Natural killer cell treated with Interleukin-12 subunit alpha and Interleukin-12 subunit beta and Interleukin-15 and Interleukin-18, amount 100 ng/mL, for 72 hours (primary cell): ENCODE results near the gene PRKN. TPM values are rescaled to one million over a fixed set of nuclear protein-coding genes. Genes with fewer than 3 reads are reported as not detected.

Experiments
- ATAC-seq, 2 donors: fragments of 150-1000 bp; cut with Tn5 transposase in 1 of 2; sonication (Bioruptor Pico), chemical (Tn5 transposase) in 1 of 2; 2 replicates each; pipeline ENCODE4 v1.10.0; 2021
- DNase-seq: peaks from one replicate; pipeline ENCODE4 v3.0.0; 2022; ENCODE audit warnings: low spot score
- H3K27ac Mint-ChIP-seq, 2 donors: 1 replicate in 1 of 2; 2 replicates in 1 of 2; pipeline ENCODE4 v1.8.0; 2022; ENCODE audit warnings: mixed read lengths in 2 of 2, mild to moderate bottlenecking in 1 of 2, moderate library complexity in 1 of 2
- H3K27me3 Mint-ChIP-seq, 2 donors: 1 replicate in 1 of 2; 2 replicates in 1 of 2; pipeline ENCODE4 v1.8.0; 2022; ENCODE audit warnings: mixed read lengths in 2 of 2
- H3K36me3 Mint-ChIP-seq: one replicate; pipeline ENCODE4 v1.8.0; 2022; ENCODE audit warnings: mixed read lengths
- H3K4me1 Mint-ChIP-seq, 2 donors: 1 replicate in 1 of 2; 2 replicates in 1 of 2; pipeline ENCODE4 v1.8.0; 2022; ENCODE audit warnings: low read depth in 2 of 2, mixed read lengths in 2 of 2, mild to moderate bottlenecking in 1 of 2
- H3K4me3 Mint-ChIP-seq: one replicate; pipeline ENCODE4 v1.8.0; 2022; ENCODE audit warnings: mixed read lengths
- H3K9me3 Mint-ChIP-seq: 2 replicates; pipeline ENCODE4 v1.8.0; 2022; ENCODE audit warnings: mixed read lengths
- total RNA-seq, 2 donors: library from RNA; stranded (reverse); gene quantifications; one replicate each; pipeline ENCODE4 v1.2.3, GENCODE V29; 2022

PRKN gene
- total RNA-seq, 2 donors from 2014 or later = not detected

- ATAC-seq (no peak), DNase-seq (no peak)
- H3K4me1 Mint-ChIP-seq = no peaks in the 10 kb centered on the region
- no peak overlapping the region for H3K4me3 Mint-ChIP-seq
- no peaks in the 10 kb centered on the region for H3K36me3 Mint-ChIP-seq
- H3K27ac Mint-ChIP-seq = no peak overlapping the region
- no peaks in the 10 kb centered on the region for H3K27me3 Mint-ChIP-seq
- peaks cover 17% of the 10 kb centered on the region for H3K9me3 Mint-ChIP-seq
Observed at GRCh38 chr6:162230147-162230752, 497.3 kb downstream of the PRKN start.

- H3K27ac Mint-ChIP-seq = no peak overlapping the region
- DNase-seq (no peak), ATAC-seq (no peak)
- no peaks in the 10 kb centered on the region for H3K4me1 Mint-ChIP-seq
- H3K9me3 Mint-ChIP-seq = peaks cover 17% of the 10 kb centered on the region
- no peak overlapping the region for H3K4me3 Mint-ChIP-seq
- H3K36me3 Mint-ChIP-seq = no peaks in the 10 kb centered on the region
- no peaks in the 10 kb centered on the region for H3K27me3 Mint-ChIP-seq
Observed at GRCh38 chr6:162229093-162229492, 498.5 kb downstream of the PRKN start.

GRCh38 chr6:162226803-162227202 lies 500.8 kb downstream of the PRKN start:
- Mint-ChIP-seq H3K27me3 (no peaks in the 10 kb centered on the region), H3K27ac (no peak overlapping the region), H3K4me3 (no peak overlapping the region), H3K36me3 (no peaks in the 10 kb centered on the region), H3K9me3 (peaks cover 17% of the 10 kb centered on the region), H3K4me1 (no peaks in the 10 kb centered on the region)
- ATAC-seq (no peak), DNase-seq (no peak)

- no peak overlapping the region for H3K27ac Mint-ChIP-seq
- H3K9me3 Mint-ChIP-seq = peaks cover 8% of the 10 kb centered on the region
- no peaks in the 10 kb centered on the region for H3K4me1 Mint-ChIP-seq
- H3K36me3 Mint-ChIP-seq = no peaks in the 10 kb centered on the region
- no peaks in the 10 kb centered on the region for H3K27me3 Mint-ChIP-seq
- H3K4me3 Mint-ChIP-seq = no peak overlapping the region
- no peak for ATAC-seq
- DNase-seq = no peak
Observed at GRCh38 chr6:162222521-162222920, 505.0 kb downstream of the PRKN start.

GRCh38 chr6:162220876-162221275 lies 506.7 kb downstream of the PRKN start:
- DNase-seq (no peak), ATAC-seq (no peak)
- H3K4me3 Mint-ChIP-seq = no peak overlapping the region
- H3K4me1 Mint-ChIP-seq = peaks cover 0 to 2% of the 10 kb centered on the region in 2 donors
- no peak overlapping the region for H3K27ac Mint-ChIP-seq
- no peaks in the 10 kb centered on the region for H3K36me3 Mint-ChIP-seq
- peaks cover under 1% of the 10 kb centered on the region for H3K9me3 Mint-ChIP-seq
- H3K27me3 Mint-ChIP-seq = no peaks in the 10 kb centered on the region

- ATAC-seq (no peak), DNase-seq (no peak)
- no peak overlapping the region for H3K4me3 Mint-ChIP-seq
- no peaks in the 10 kb centered on the region for H3K27me3 Mint-ChIP-seq
- no peaks in the 10 kb centered on the region for H3K9me3 Mint-ChIP-seq
- no peaks in the 10 kb centered on the region for H3K36me3 Mint-ChIP-seq
- H3K27ac Mint-ChIP-seq = no peak overlapping the region
- peaks cover 0 to 2% of the 10 kb centered on the region in 2 donors for H3K4me1 Mint-ChIP-seq
Observed at GRCh38 chr6:162219266-162219665, 508.3 kb downstream of the PRKN start.

GRCh38 chr6:162217811-162218493 lies 509.6 kb downstream of the PRKN start:
- H3K9me3 Mint-ChIP-seq = no peaks in the 10 kb centered on the region
- H3K27me3 Mint-ChIP-seq = no peaks in the 10 kb centered on the region
- DNase-seq (no peak), ATAC-seq (no peak)
- H3K36me3 Mint-ChIP-seq = no peaks in the 10 kb centered on the region
- peaks cover 0 to 2% of the 10 kb centered on the region in 2 donors for H3K4me1 Mint-ChIP-seq
- no peak overlapping the region for H3K4me3 Mint-ChIP-seq
- H3K27ac Mint-ChIP-seq = no peak overlapping the region

GRCh38 chr6:162217058-162217457 lies 510.5 kb downstream of the PRKN start:
- Mint-ChIP-seq H3K4me3 (no peak overlapping the region), H3K27ac (no peak overlapping the region), H3K27me3 (no peaks in the 10 kb centered on the region), H3K4me1 (peaks cover 0 to 2% of the 10 kb centered on the region in 2 donors), H3K36me3 (no peaks in the 10 kb centered on the region), H3K9me3 (no peaks in the 10 kb centered on the region)
- DNase-seq (no peak), ATAC-seq (no peak)

- Mint-ChIP-seq H3K9me3 (no peaks in the 10 kb centered on the region), H3K27me3 (no peaks in the 10 kb centered on the region), H3K4me1 (no peaks in the 10 kb centered on the region), H3K4me3 (no peak overlapping the region), H3K36me3 (peaks cover 4% of the 10 kb centered on the region), H3K27ac (no peak overlapping the region)
- DNase-seq (no peak), ATAC-seq (no peak)
Observed at GRCh38 chr6:162211777-162212176, 515.8 kb downstream of the PRKN start.

GRCh38 chr6:162211022-162211421 lies 516.5 kb downstream of the PRKN start:
- no peak for DNase-seq
- Mint-ChIP-seq H3K27ac (no peak overlapping the region), H3K27me3 (no peaks in the 10 kb centered on the region)

GRCh38 chr6:162203287-162203686 lies 524.3 kb downstream of the PRKN start:
- no peaks in the 10 kb centered on the region for H3K9me3 Mint-ChIP-seq
- H3K4me3 Mint-ChIP-seq = no peak overlapping the region
- H3K4me1 Mint-ChIP-seq = no peaks in the 10 kb centered on the region
- no peak for ATAC-seq
- no peaks in the 10 kb centered on the region for H3K27me3 Mint-ChIP-seq
- no peak for DNase-seq
- no peak overlapping the region for H3K27ac Mint-ChIP-seq
- no peaks in the 10 kb centered on the region for H3K36me3 Mint-ChIP-seq

More at GRCh38 chr6:162211022-162211421, 516.5 kb downstream of the PRKN start:
- Mint-ChIP-seq H3K9me3 (no peaks in the 10 kb centered on the region), H3K4me1 (no peaks in the 10 kb centered on the region), H3K4me3 (no peak overlapping the region), H3K36me3 (peaks cover 4% of the 10 kb centered on the region)
- no peak for ATAC-seq

- ATAC-seq = no peak
- no peak overlapping the region for H3K27ac Mint-ChIP-seq
- no peaks in the 10 kb centered on the region for H3K27me3 Mint-ChIP-seq
- H3K4me1 Mint-ChIP-seq = no peaks in the 10 kb centered on the region
- H3K4me3 Mint-ChIP-seq = no peak overlapping the region
- no peaks in the 10 kb centered on the region for H3K9me3 Mint-ChIP-seq
- no peak for DNase-seq
- no peaks in the 10 kb centered on the region for H3K36me3 Mint-ChIP-seq
Observed at GRCh38 chr6:162200945-162201690, 526.4 kb downstream of the PRKN start.

- no peaks in the 10 kb centered on the region for H3K36me3 Mint-ChIP-seq
- no peak overlapping the region for H3K4me3 Mint-ChIP-seq
- ATAC-seq (no peak), DNase-seq (no peak)
- no peaks in the 10 kb centered on the region for H3K9me3 Mint-ChIP-seq
- no peaks in the 10 kb centered on the region for H3K27me3 Mint-ChIP-seq
- no peaks in the 10 kb centered on the region for H3K4me1 Mint-ChIP-seq
- no peak overlapping the region for H3K27ac Mint-ChIP-seq
Observed at GRCh38 chr6:162200041-162200440, 527.5 kb downstream of the PRKN start.

- Mint-ChIP-seq H3K4me3 (no peak overlapping the region), H3K27ac (no peak overlapping the region), H3K9me3 (no peaks in the 10 kb centered on the region), H3K27me3 (no peaks in the 10 kb centered on the region), H3K4me1 (no peaks in the 10 kb centered on the region), H3K36me3 (no peaks in the 10 kb centered on the region)
- ATAC-seq (no peak), DNase-seq (no peak)
Observed at GRCh38 chr6:162198925-162199324, 528.6 kb downstream of the PRKN start.
